Left lung (tissue), 10 donors: ENCODE measurements around the gene ALK. TPM values are rescaled to one million over a fixed set of nuclear protein-coding genes. Genes with fewer than 3 reads are reported as not detected.

ENCODE experiments used
- ATAC-seq: fragments of 200-7000 bp; cut with Tn5 transposase; one replicate; pipeline ENCODE4 v1.9.1; 2020; ENCODE audit warnings: moderate library complexity
- DNase-seq, 4 donors: peaks; one replicate each; pipeline ENCODE4 v3.0.0-alpha.2; 2013 to 2020
- H3K27ac ChIP-seq, 2 donors: fragments of 200-600 bp; sonication (generic) in 1 of 2; one replicate each; pipeline versions ENCODE4 v1.5.0 to v1.8.0; 2020 to 2021
- H3K27me3 ChIP-seq, 2 donors: fragments of 200-600 bp; sonication (generic) in 1 of 2; one replicate each; pipeline versions ENCODE4 v1.5.0 to v1.8.0; 2020 to 2021
- H3K36me3 ChIP-seq, 2 donors: fragments of 200-600 bp; sonication (generic) in 1 of 2; one replicate each; pipeline versions ENCODE4 v1.5.0 to v1.8.0; 2020 to 2021
- H3K4me1 ChIP-seq, 2 donors: fragments of 200-600 bp; one replicate each; pipeline ENCODE4 v1.8.0; 2021
- H3K4me3 ChIP-seq, 2 donors: fragments of 200-600 bp; sonication (generic) in 1 of 2; one replicate each; pipeline versions ENCODE4 v1.5.0 to v1.8.0; 2020 to 2021; ENCODE audit warnings: mild to moderate bottlenecking in 1 of 2
- H3K9me3 ChIP-seq, 2 donors: fragments of 200-600 bp; sonication (generic) in 1 of 2; one replicate each; pipeline versions ENCODE4 v1.5.0 to v1.8.0; 2020 to 2021
- CTCF ChIP-seq, 2 donors: fragments of 200-600 bp; sonication (generic) in 1 of 2; IDR thresholded peaks; one replicate each; pipeline versions ENCODE4 v1.5.0 to v1.8.0; 2021; ENCODE audit warnings: antibody characterized with exemption in 2 of 2
- intact Hi-C, 2 donors: fragments of 100-400 bp; cut with DNase I; formaldehyde crosslinking; loops; one replicate each; pipeline versions ENCODE4 v1.11.2 to v1.14.2; 2022
- polyA plus RNA-seq, 6 donors: library from polyadenylated mRNA; unstranded; fragments of 120-200 nt; gene quantifications; one replicate each; pipeline ENCODE4 v1.2.1, GENCODE V29; 2013; ENCODE audit not compliant: insufficient read length in 6 of 6
- total RNA-seq, 2 donors: library from RNA; stranded (reverse); fragmentation: NEBNext Ultra II Directional; extraction: Animal tissue kit (Norgen Biotek cat#: 25700); gene quantifications; one replicate each; pipeline ENCODE4 v1.2.1, GENCODE V29; 2021
- donor health status: DM: no; HTN: yes; CAD: no.
- donor health status: DM: no; HTN: no; CAD: no.

ALK gene
- total and polyA plus RNA-seq, 8 donors, result 0.06 to 0.70 (median 0.12) TPM; not detected in 2

- Histone ChIP-seq H3K27ac (no peak overlapping the region), H3K36me3 (no peaks in the 10 kb centered on the region), H3K27me3 (no peaks in the 10 kb centered on the region), H3K9me3 (no peaks in the 10 kb centered on the region), H3K4me3 (no peak overlapping the region), H3K4me1 (no peaks in the 10 kb centered on the region)
- TF ChIP-seq CTCF (IDR thresholded peaks at IDR 0.05), result no peak
- intact Hi-C loops, result no loop called here
- DNase-seq (no peak), ATAC-seq (no peak)
These were observed 333.8 kb downstream of the ALK start for GRCh38 chr2:29587402-29588190.

GRCh38 chr2:29586919-29587318, 334.5 kb downstream of the ALK start:
- intact Hi-C loops, result no loop called here
- H3K9me3 ChIP-seq, result no peaks in the 10 kb centered on the region
- no peak for ATAC-seq

DNA sequence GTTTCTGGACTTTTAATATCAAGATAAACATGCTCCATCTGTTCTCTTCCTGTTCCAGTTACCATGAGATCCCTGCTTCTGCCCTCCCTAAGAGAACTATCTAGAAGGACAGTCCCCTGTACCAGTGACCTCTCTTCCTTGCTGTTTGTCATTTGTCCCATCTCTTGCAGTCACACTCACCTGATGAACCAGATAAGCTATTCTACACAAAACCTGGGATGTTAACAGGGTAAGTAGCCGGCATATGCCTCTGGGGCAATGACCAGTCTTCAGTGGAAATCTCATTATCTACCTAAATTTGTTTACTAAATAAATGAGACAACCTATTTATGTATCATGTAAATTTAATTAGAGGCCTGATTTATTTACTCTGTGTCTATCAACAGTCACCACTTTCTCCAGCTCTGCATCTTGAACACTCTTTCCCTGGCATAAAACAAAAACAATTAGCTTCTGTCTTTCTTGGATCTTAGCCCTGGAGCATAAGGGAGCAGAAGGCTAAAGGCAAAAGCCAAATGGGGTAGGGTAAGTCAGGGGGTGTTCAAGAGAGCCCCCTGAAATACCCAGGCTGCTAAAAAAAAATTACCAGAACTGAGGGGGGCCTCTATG, 337.7 kb downstream of the ALK start:
- Histone ChIP-seq H3K27me3 (no peaks in the 10 kb centered on the region), H3K4me1 (no peaks in the 10 kb centered on the region)

More at GRCh38 chr2:29586919-29587318, 334.5 kb downstream of the ALK start:
- Histone ChIP-seq H3K4me3 (no peak overlapping the region), H3K27ac (no peak overlapping the region), H3K27me3 (no peaks in the 10 kb centered on the region), H3K36me3 (no peaks in the 10 kb centered on the region), H3K4me1 (no peaks in the 10 kb centered on the region)
- DNase-seq, result no peak
- TF ChIP-seq CTCF (IDR thresholded peaks at IDR 0.05), result no peak

GRCh38 chr2:29583104-29583503, 338.3 kb downstream of the ALK start:
- H3K4me1 ChIP-seq, result no peaks in the 10 kb centered on the region
- H3K27me3 ChIP-seq, result no peaks in the 10 kb centered on the region
- DNase-seq (no peak), ATAC-seq (peak; percentile 40)
- H3K9me3 ChIP-seq, result no peaks in the 10 kb centered on the region
- H3K4me3 ChIP-seq, result no peak overlapping the region
- TF ChIP-seq CTCF (IDR thresholded peaks at IDR 0.05), result no peak
- no peak overlapping the region for H3K27ac ChIP-seq
- H3K36me3 ChIP-seq, result no peaks in the 10 kb centered on the region
- intact Hi-C loops, result no loop called here

More for the DNA sequence above, 337.7 kb downstream of the ALK start:
- no peak for TF ChIP-seq CTCF (IDR thresholded peaks at IDR 0.05)
- Histone ChIP-seq H3K4me3 (no peak overlapping the region), H3K36me3 (no peaks in the 10 kb centered on the region), H3K27ac (no peak overlapping the region), H3K9me3 (no peaks in the 10 kb centered on the region)
- intact Hi-C loops, result no loop called here
- ATAC-seq (no peak), DNase-seq (no peak)

- Histone ChIP-seq H3K27me3 (no peaks in the 10 kb centered on the region), H3K27ac (no peak overlapping the region), H3K4me1 (no peaks in the 10 kb centered on the region), H3K36me3 (no peaks in the 10 kb centered on the region), H3K4me3 (no peak overlapping the region), H3K9me3 (no peaks in the 10 kb centered on the region)
- no peak for ATAC-seq
- TF ChIP-seq CTCF (IDR thresholded peaks at IDR 0.05), result no peak
- DNase-seq, result no peak
- intact Hi-C loops, result no loop called here
These were observed 339.3 kb downstream of the ALK start for GRCh38 chr2:29582062-29582461.
